ENCODE data around the gene CCDC197. TPM values are rescaled to one million over a fixed set of nuclear protein-coding genes. Genes with fewer than 3 reads are reported as not detected.

Gene CCDC197
- total RNA-seq, 1 donor from 2014 or later = not detected

GRCh38 chr14:93973607-93974006 is 23.5 kb upstream of the CCDC197 start:
- no peaks in the 10 kb centered on the region for H3K9me3 ChIP-seq
- H3K36me3 ChIP-seq = no peaks in the 10 kb centered on the region
- no peak overlapping the region for H3K4me3 ChIP-seq
- no peak overlapping the region for H3K27ac ChIP-seq
- intact Hi-C loops (cut with DNase I) = no loop called here
- peaks cover 29% of the 10 kb centered on the region for H3K4me1 ChIP-seq
- no peaks in the 10 kb centered on the region for H3K27me3 ChIP-seq
- TF ChIP-seq CTCF (IDR thresholded peaks at IDR 0.05) = no peak
- no peak for ATAC-seq
- DNase-seq = no peak

DNA sequence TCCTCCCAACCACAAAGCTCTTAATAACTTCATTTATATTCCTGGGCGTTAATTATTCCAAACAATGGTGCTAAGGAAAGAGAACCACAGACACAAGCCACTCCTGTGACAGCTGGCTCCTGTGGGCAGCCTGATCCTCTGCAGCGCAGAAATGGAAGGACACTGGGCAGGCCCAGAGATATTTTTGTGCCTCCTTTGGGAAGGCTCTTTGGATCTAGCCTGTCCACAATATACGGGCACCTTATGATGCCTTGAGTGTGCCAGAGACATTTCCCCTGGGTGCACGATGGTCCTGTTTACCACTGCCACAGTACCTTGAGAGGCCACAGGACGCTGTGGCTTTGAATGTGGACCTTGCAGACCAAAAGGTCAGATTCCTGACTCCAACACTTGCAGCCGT is 22.8 kb upstream of the CCDC197 start:
- Histone ChIP-seq H3K9me3 (no peaks in the 10 kb centered on the region), H3K27ac (no peak overlapping the region), H3K4me3 (peak overlapping the region; percentile 8), H3K27me3 (no peaks in the 10 kb centered on the region), H3K4me1 (peaks cover 26% of the 10 kb centered on the region), H3K36me3 (no peaks in the 10 kb centered on the region)
- DNase-seq (no peak), ATAC-seq (no peak)
- TF ChIP-seq CTCF (IDR thresholded peaks at IDR 0.05) = no peak
- intact Hi-C loops (cut with DNase I) = no loop called here

GRCh38 chr14:93974833-93975232 is 22.3 kb upstream of the CCDC197 start:
- Histone ChIP-seq H3K27ac (no peak overlapping the region), H3K4me1 (peaks cover 22% of the 10 kb centered on the region), H3K4me3 (no peak overlapping the region), H3K9me3 (no peaks in the 10 kb centered on the region), H3K27me3 (no peaks in the 10 kb centered on the region), H3K36me3 (no peaks in the 10 kb centered on the region)
- TF ChIP-seq CTCF (IDR thresholded peaks at IDR 0.05) = no peak
- intact Hi-C loops (cut with DNase I) = no loop called here
- peak; percentile 77 for DNase-seq
- ATAC-seq = peak; percentile 60

GRCh38 chr14:93975791-93976476 is 21.2 kb upstream of the CCDC197 start:
- ATAC-seq = no peak
- Histone ChIP-seq H3K9me3 (no peaks in the 10 kb centered on the region), H3K4me3 (peak overlapping the region; percentile 11), H3K4me1 (peaks cover 13% of the 10 kb centered on the region), H3K36me3 (no peaks in the 10 kb centered on the region), H3K27me3 (no peaks in the 10 kb centered on the region), H3K27ac (peak overlapping the region; percentile 51)
- intact Hi-C loops (cut with DNase I) = no loop called here
- DNase-seq = no peak
- no peak for TF ChIP-seq CTCF (IDR thresholded peaks at IDR 0.05)

GRCh38 chr14:93976477-93977057 is 20.5 kb upstream of the CCDC197 start, which contains the start of gene ASB2:
Gene ASB2, minus strand, starts transcription at chr14:93976570. Its CDS starts 12,031 bp downstream, at chr14:93964539.
- Histone ChIP-seq H3K9me3 (no peaks in the 10 kb centered on the region), H3K4me1 (peaks cover 8% of the 10 kb centered on the region), H3K27me3 (no peaks in the 10 kb centered on the region), H3K36me3 (no peaks in the 10 kb centered on the region), H3K4me3 (peak within 1 kb of the TSS; percentile 11), H3K27ac (peak within 1 kb of the TSS; percentile 51)
- no peak for TF ChIP-seq CTCF (IDR thresholded peaks at IDR 0.05)
- intact Hi-C loops (cut with DNase I) = no loop called here
- ATAC-seq = no peak
- no peak for DNase-seq

Data from upper lobe of right lung (tissue), 1 donor.